ENCODE data around the gene CD8B2. TPM values are rescaled to one million over a fixed set of nuclear protein-coding genes. Genes with fewer than 3 reads are reported as not detected.
"Not testable (repeated sequence)": the region's sequence is repeated elsewhere in the genome, so short reads cannot be mapped to it uniquely, and the experiment has no call there.

CD8B2 gene
- total RNA-seq, 1 experiment from 2014 or later = not detected

GRCh38 chr2:106504192-106504591 lies 17.0 kb downstream of the CD8B2 start:
- H3K9me3 ChIP-seq (ENCODE audit: control insufficient read depth, low read depth, low read length); H3K36me3 Mint-ChIP-seq (ENCODE audit: insufficient read depth in 1 of 3, low read depth in 3 of 3); H3K4ac ChIP-seq (ENCODE audit: low read depth, low read length); H4K20me1 ChIP-seq (ENCODE audit: control insufficient read depth, insufficient read depth, insufficient read length); H3K79me2 ChIP-seq (ENCODE audit: insufficient read depth, low read length); H3K4me2 ChIP-seq (ENCODE audit: insufficient read depth, insufficient read length, low read length); H3K9me3 Mint-ChIP-seq; H4K91ac ChIP-seq (ENCODE audit: insufficient read length, low read depth, low read length); H3K4me1 ChIP-seq (ENCODE audit: insufficient read depth, low read length); H3K4me1 Mint-ChIP-seq; H3T11ph ChIP-seq (ENCODE audit: low read length); H3K23ac ChIP-seq (ENCODE audit: insufficient read length, low read depth, low read length); DNase-seq; H2AK5ac ChIP-seq (ENCODE audit: insufficient read length, low read length); H3K18ac ChIP-seq (ENCODE audit: insufficient read length, low read depth, low read length); H3K56ac ChIP-seq (ENCODE audit: insufficient read length, low read depth, low read length); H3K27me3 Mint-ChIP-seq (ENCODE audit: low read depth); H3K23me2 ChIP-seq (ENCODE audit: insufficient read length, low read depth, low read length, poor library complexity, severe bottlenecking); H3K79me1 ChIP-seq (ENCODE audit: insufficient read depth, low read depth, low read length, poor library complexity, severe bottlenecking); H3K27ac Mint-ChIP-seq; H3K4me3 Mint-ChIP-seq; H2BK15ac ChIP-seq (ENCODE audit: low read depth, low read length); H2BK5ac ChIP-seq (ENCODE audit: insufficient read length, low read length); H4K8ac ChIP-seq (replicated peaks; ENCODE audit: insufficient read length, low read depth, low read length); H3K27ac ChIP-seq (ENCODE audit: insufficient read length, low read depth, low read length); H2AFZ ChIP-seq (ENCODE audit: low read length); H3K27me3 ChIP-seq (ENCODE audit: insufficient read depth, low read length); H2BK120ac ChIP-seq (ENCODE audit: low read depth, low read length, poor library complexity, severe bottlenecking); H4K5ac ChIP-seq (ENCODE audit: insufficient read length, low read depth, low read length); H2BK12ac ChIP-seq (ENCODE audit: insufficient read length, low read depth, low read length); H2BK20ac ChIP-seq (ENCODE audit: low read depth, low read length, poor library complexity, severe bottlenecking); H3K14ac ChIP-seq (ENCODE audit: insufficient read depth, low read length); H3K9ac ChIP-seq (ENCODE audit: extremely low read depth, insufficient read length, low read length): not testable (repeated sequence)
- no CpG with 5 or more reads among the region's 11 CpGs for WGBS (ENCODE audit: extremely low coverage, insufficient read length, low lambda C conversion rate)

GRCh38 chr2:106504787-106505186 lies 17.6 kb downstream of the CD8B2 start:
- not testable (repeated sequence) for H2AFZ ChIP-seq (ENCODE audit: low read length); H3T11ph ChIP-seq (ENCODE audit: low read length); H2BK20ac ChIP-seq (ENCODE audit: low read depth, low read length, poor library complexity, severe bottlenecking); H4K91ac ChIP-seq (ENCODE audit: insufficient read length, low read depth, low read length); H3K4me2 ChIP-seq (ENCODE audit: insufficient read depth, insufficient read length, low read length); H2BK120ac ChIP-seq (ENCODE audit: low read depth, low read length, poor library complexity, severe bottlenecking); H2AK5ac ChIP-seq (ENCODE audit: insufficient read length, low read length); H2BK5ac ChIP-seq (ENCODE audit: insufficient read length, low read length); H3K4ac ChIP-seq (ENCODE audit: low read depth, low read length); H3K27me3 ChIP-seq (ENCODE audit: insufficient read depth, low read length); H4K20me1 ChIP-seq (ENCODE audit: control insufficient read depth, insufficient read depth, insufficient read length); H3K23ac ChIP-seq (ENCODE audit: insufficient read length, low read depth, low read length); H3K18ac ChIP-seq (ENCODE audit: insufficient read length, low read depth, low read length); H3K27ac ChIP-seq (ENCODE audit: insufficient read length, low read depth, low read length); H3K4me3 Mint-ChIP-seq; H3K9me3 ChIP-seq (ENCODE audit: control insufficient read depth, low read depth, low read length); H3K27me3 Mint-ChIP-seq (ENCODE audit: low read depth); H3K4me1 ChIP-seq (ENCODE audit: insufficient read depth, low read length); H3K56ac ChIP-seq (ENCODE audit: insufficient read length, low read depth, low read length); H4K8ac ChIP-seq (replicated peaks; ENCODE audit: insufficient read length, low read depth, low read length); H3K36me3 Mint-ChIP-seq (ENCODE audit: insufficient read depth in 1 of 3, low read depth in 3 of 3); H2BK15ac ChIP-seq (ENCODE audit: low read depth, low read length); H4K5ac ChIP-seq (ENCODE audit: insufficient read length, low read depth, low read length); H3K79me1 ChIP-seq (ENCODE audit: insufficient read depth, low read depth, low read length, poor library complexity, severe bottlenecking); H3K4me1 Mint-ChIP-seq; H3K9me3 Mint-ChIP-seq; H3K23me2 ChIP-seq (ENCODE audit: insufficient read length, low read depth, low read length, poor library complexity, severe bottlenecking); H3K14ac ChIP-seq (ENCODE audit: insufficient read depth, low read length); H3K79me2 ChIP-seq (ENCODE audit: insufficient read depth, low read length); H2BK12ac ChIP-seq (ENCODE audit: insufficient read length, low read depth, low read length); H3K9ac ChIP-seq (ENCODE audit: extremely low read depth, insufficient read length, low read length); DNase-seq
- no CpG with 5 or more reads among the region's 4 CpGs for WGBS (ENCODE audit: extremely low coverage, insufficient read length, low lambda C conversion rate)
- peak overlapping the region in 1 of 3 experiments; percentile 91; a peak in 1 of 7 replicates for H3K27ac Mint-ChIP-seq
